IPS-18a (cell line): ENCODE data around the gene VWC2.
"Not testable (repeated sequence)": the region's sequence is repeated elsewhere in the genome, so short reads cannot be mapped to it uniquely, and the experiment has no call there.

Source experiments
- H3K27ac ChIP-seq: one replicate; pipeline ENCODE4 v1.5.1; 2013; ENCODE audit warnings: low read length
- H3K27me3 ChIP-seq: one replicate; pipeline ENCODE4 v1.6.1; 2013; ENCODE audit warnings: mild to moderate bottlenecking, low read length; ENCODE audit not compliant: control insufficient read depth, insufficient read depth
- H3K36me3 ChIP-seq: one replicate; pipeline ENCODE4 v1.6.1; 2013; ENCODE audit warnings: low read depth, low read length; ENCODE audit not compliant: control insufficient read depth
- H3K4me1 ChIP-seq: one replicate; pipeline ENCODE4 v1.6.1; 2013; ENCODE audit warnings: low read depth, low read length; ENCODE audit not compliant: control insufficient read depth
- H3K4me3 ChIP-seq: one replicate; pipeline ENCODE4 v1.5.1; 2013; ENCODE audit warnings: low read length
- H3K9ac ChIP-seq: one replicate; pipeline ENCODE4 v1.6.1; 2013; ENCODE audit warnings: mild to moderate bottlenecking, low read length, moderate library complexity
- H3K9me3 ChIP-seq: one replicate; pipeline ENCODE4 v1.6.1; 2013; ENCODE audit warnings: low read depth, low read length; ENCODE audit not compliant: control insufficient read depth

Gene VWC2

GRCh38 chr7:49817279-49817678, 43.8 kb downstream of the VWC2 start:
- Histone ChIP-seq H3K4me1 (peaks cover 12% of the 10 kb centered on the region), H3K9ac (no peak overlapping the region), H3K27me3 (no peaks in the 10 kb centered on the region), H3K9me3 (no peaks in the 10 kb centered on the region), H3K27ac (no peak overlapping the region), H3K36me3 (no peaks in the 10 kb centered on the region), H3K4me3 (no peak overlapping the region)

GRCh38 chr7:49821181-49821580, 47.7 kb downstream of the VWC2 start:
- no peaks in the 10 kb centered on the region for H3K27me3 ChIP-seq
- H3K27ac ChIP-seq, result no peak overlapping the region
- H3K4me1 ChIP-seq, result peaks cover 12% of the 10 kb centered on the region
- H3K4me3 ChIP-seq, result no peak overlapping the region
- H3K9me3 ChIP-seq, result no peaks in the 10 kb centered on the region
- no peak overlapping the region for H3K9ac ChIP-seq
- H3K36me3 ChIP-seq, result no peaks in the 10 kb centered on the region

GRCh38 chr7:49822856-49823255, 49.4 kb downstream of the VWC2 start:
- Histone ChIP-seq H3K27me3 (no peaks in the 10 kb centered on the region), H3K27ac (no peak overlapping the region), H3K36me3 (no peaks in the 10 kb centered on the region), H3K9ac (no peak overlapping the region), H3K4me3 (no peak overlapping the region), H3K4me1 (peaks cover 12% of the 10 kb centered on the region), H3K9me3 (no peaks in the 10 kb centered on the region)

- Histone ChIP-seq H3K9ac (no peak overlapping the region), H3K27me3 (no peaks in the 10 kb centered on the region), H3K27ac (no peak overlapping the region), H3K4me3 (no peak overlapping the region), H3K4me1 (peaks cover 12% of the 10 kb centered on the region), H3K36me3 (no peaks in the 10 kb centered on the region), H3K9me3 (no peaks in the 10 kb centered on the region)
Observed at GRCh38 chr7:49823566-49823965, 50.1 kb downstream of the VWC2 start.

GRCh38 chr7:49839863-49840645, 66.6 kb downstream of the VWC2 start:
- Histone ChIP-seq H3K27ac (no peak overlapping the region), H3K9ac (no peak overlapping the region), H3K36me3 (no peaks in the 10 kb centered on the region), H3K27me3 (no peaks in the 10 kb centered on the region), H3K9me3 (no peaks in the 10 kb centered on the region), H3K4me1 (no peaks in the 10 kb centered on the region), H3K4me3 (no peak overlapping the region)

- Histone ChIP-seq H3K9me3 (no peaks in the 10 kb centered on the region), H3K27me3 (no peaks in the 10 kb centered on the region), H3K4me3 (no peak overlapping the region), H3K9ac (no peak overlapping the region), H3K4me1 (no peaks in the 10 kb centered on the region), H3K36me3 (no peaks in the 10 kb centered on the region), H3K27ac (no peak overlapping the region)
Observed at GRCh38 chr7:49840751-49841405, 67.4 kb downstream of the VWC2 start.

- Histone ChIP-seq H3K9me3 (no peaks in the 10 kb centered on the region), H3K27ac (no peak overlapping the region), H3K27me3 (no peaks in the 10 kb centered on the region), H3K4me3 (no peak overlapping the region), H3K36me3 (no peaks in the 10 kb centered on the region), H3K4me1 (no peaks in the 10 kb centered on the region), H3K9ac (no peak overlapping the region)
Observed at GRCh38 chr7:49845626-49846025, 72.2 kb downstream of the VWC2 start.

GRCh38 chr7:49848211-49848841, 74.9 kb downstream of the VWC2 start:
- no peaks in the 10 kb centered on the region for H3K9me3 ChIP-seq
- no peak overlapping the region for H3K4me3 ChIP-seq

GRCh38 chr7:49850921-49851613, 77.6 kb downstream of the VWC2 start:
- no peaks in the 10 kb centered on the region for H3K36me3 ChIP-seq
- peaks cover 8% of the 10 kb centered on the region for H3K4me1 ChIP-seq
- no peak overlapping the region for H3K27ac ChIP-seq
- H3K4me3 ChIP-seq, result no peak overlapping the region
- no peak overlapping the region for H3K9ac ChIP-seq
- no peaks in the 10 kb centered on the region for H3K27me3 ChIP-seq
- no peaks in the 10 kb centered on the region for H3K9me3 ChIP-seq

More at GRCh38 chr7:49848211-49848841, 74.9 kb downstream of the VWC2 start:
- Histone ChIP-seq H3K27me3 (no peaks in the 10 kb centered on the region), H3K9ac (no peak overlapping the region), H3K4me1 (no peaks in the 10 kb centered on the region), H3K36me3 (no peaks in the 10 kb centered on the region), H3K27ac (no peak overlapping the region)

GRCh38 chr7:49851614-49851934, 78.1 kb downstream of the VWC2 start:
- H3K36me3 ChIP-seq, H3K9ac ChIP-seq, H3K27me3 ChIP-seq, H3K9me3 ChIP-seq, H3K27ac ChIP-seq, H3K4me3 ChIP-seq, H3K4me1 ChIP-seq: not testable (repeated sequence)

GRCh38 chr7:49852619-49853462, 79.4 kb downstream of the VWC2 start:
- H3K36me3 ChIP-seq, result no peaks in the 10 kb centered on the region
- no peak overlapping the region for H3K27ac ChIP-seq
- no peak overlapping the region for H3K4me3 ChIP-seq
- peaks cover 10% of the 10 kb centered on the region for H3K4me1 ChIP-seq
- no peak overlapping the region for H3K9ac ChIP-seq
- no peaks in the 10 kb centered on the region for H3K27me3 ChIP-seq
- H3K9me3 ChIP-seq, result no peaks in the 10 kb centered on the region
